VCaP (cell line): ENCODE measurements around the gene FCRL4.

Experiments
- H3K27ac ChIP-seq: fragments of 450-650 bp; 2 replicates; pipeline ENCODE4 v1.5.1; 2017
- CTCF ChIP-seq: fragments of 450-650 bp; conservative IDR thresholded peaks from 2 replicates; pipeline ENCODE4 v1.5.1; 2017; ENCODE audit warnings: mild to moderate bottlenecking, moderate library complexity

FCRL4 gene

DNA sequence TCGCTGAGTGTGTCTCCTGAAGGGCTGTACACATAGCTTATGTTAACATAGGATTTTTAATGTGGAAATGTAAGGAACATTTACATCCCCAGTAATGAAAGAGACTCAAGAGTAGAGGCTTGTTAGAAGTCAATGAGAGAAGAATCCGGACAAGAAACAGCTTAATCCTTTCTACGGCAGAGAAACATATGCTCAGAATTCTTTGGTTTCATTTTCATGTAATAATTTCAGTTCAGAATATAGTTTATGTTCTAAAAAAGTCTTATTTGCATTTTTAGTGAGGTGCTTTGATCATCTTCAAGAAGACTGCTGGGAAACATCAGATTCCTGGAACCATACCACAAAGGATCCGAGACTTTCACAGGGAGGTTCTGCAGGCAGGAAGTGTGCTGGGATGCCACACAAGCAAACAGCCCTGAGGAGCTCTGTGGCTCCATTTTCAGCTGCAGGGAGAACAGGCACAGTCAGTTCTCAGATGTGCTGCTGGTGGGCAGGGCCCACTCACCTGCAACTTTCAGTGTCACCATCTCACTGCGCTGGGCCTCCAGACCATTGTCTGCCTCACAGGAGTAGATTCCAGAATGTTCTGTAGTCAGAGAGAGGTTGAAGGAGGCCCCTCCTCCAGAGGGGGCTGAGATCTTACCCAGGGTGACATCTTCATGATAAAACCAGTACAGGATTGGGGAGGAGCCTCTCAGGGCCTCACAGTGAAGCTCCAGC is 74.0 kb downstream of the FCRL4 start:
- no peak overlapping the region for H3K27ac ChIP-seq
- TF ChIP-seq CTCF: no peak
